ENCODE measurements around the gene SNTG2.

Gene SNTG2

DNA sequence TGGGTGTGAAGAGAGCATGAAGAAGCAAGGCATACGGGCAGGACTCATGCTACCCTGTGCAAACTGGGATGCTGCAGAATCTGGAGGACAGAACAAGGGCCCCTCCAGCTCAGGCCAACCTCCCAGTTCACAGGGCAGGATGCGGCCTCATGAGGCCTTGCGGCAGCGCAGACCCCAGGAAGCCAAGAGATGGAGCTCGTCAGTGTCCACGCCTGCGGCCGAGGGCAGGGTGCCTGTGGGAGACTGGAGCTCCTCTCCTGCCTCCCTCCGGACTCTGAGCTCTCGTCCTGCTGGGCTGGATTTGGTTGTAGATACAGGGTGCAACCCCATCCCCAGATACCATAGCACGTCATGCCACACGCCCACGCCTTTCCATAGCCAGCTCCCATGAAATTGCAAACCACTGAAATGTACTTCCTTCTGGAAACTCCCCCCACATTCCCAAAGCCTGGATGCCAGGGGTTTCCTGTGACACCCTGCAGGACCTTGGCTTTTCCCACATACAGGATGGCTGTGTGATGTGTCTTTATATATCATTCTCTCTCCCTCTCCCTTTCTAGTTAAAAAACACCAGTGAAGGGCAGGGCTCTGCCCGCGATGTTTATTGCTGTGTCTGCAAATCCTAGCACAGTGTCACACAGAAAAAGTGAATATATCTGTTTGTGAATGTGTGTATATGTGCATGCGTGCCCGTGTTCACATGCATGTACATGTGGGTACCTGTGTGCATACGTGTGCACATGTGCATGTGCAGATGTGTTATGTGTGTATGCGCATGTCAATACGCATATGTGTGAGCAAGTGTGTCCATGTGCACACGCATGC lies 12.3 kb upstream of the SNTG2 start:
- no peaks in the 10 kb centered on the region for H3K9me3 ChIP-seq (ENCODE audit: control insufficient read depth in 2 of 2, low read length in 2 of 2)
- H3K9ac ChIP-seq (ENCODE audit: low read depth in 1 of 2, low read length in 2 of 2), result no peak overlapping the region
- no peaks in the 10 kb centered on the region for H3K36me3 ChIP-seq (ENCODE audit: control insufficient read depth in 2 of 2, insufficient read depth in 2 of 2, low read length in 2 of 2)
- H3K27me3 ChIP-seq (ENCODE audit: control insufficient read depth in 2 of 2, insufficient read depth in 2 of 2, low read length in 2 of 2), result no peaks in the 10 kb centered on the region
- H3K4me1 ChIP-seq (ENCODE audit: control insufficient read depth in 2 of 2, insufficient read depth in 2 of 2, low read length in 2 of 2), result no peaks in the 10 kb centered on the region
- H3K27ac ChIP-seq (ENCODE audit: low read depth in 2 of 2, low read length in 2 of 2), result no peak overlapping the region
- no peak overlapping the region for H3K4me3 ChIP-seq (ENCODE audit: low read length in 2 of 2)

- H3K4me3 ChIP-seq (ENCODE audit: low read length in 2 of 2), result no peak overlapping the region
- peaks cover 0 to 2% of the 10 kb centered on the region in 2 donors for H3K9me3 ChIP-seq (ENCODE audit: control insufficient read depth in 2 of 2, low read length in 2 of 2)
- no peak overlapping the region for H3K9ac ChIP-seq (ENCODE audit: low read depth in 1 of 2, low read length in 2 of 2)
- peaks cover 0 to 2% of the 10 kb centered on the region in 2 donors for H3K27me3 ChIP-seq (ENCODE audit: control insufficient read depth in 2 of 2, insufficient read depth in 2 of 2, low read length in 2 of 2)
- no peak overlapping the region for H3K27ac ChIP-seq (ENCODE audit: low read depth in 2 of 2, low read length in 2 of 2)
- H3K4me1 ChIP-seq (ENCODE audit: control insufficient read depth in 2 of 2, insufficient read depth in 2 of 2, low read length in 2 of 2), result no peaks in the 10 kb centered on the region
- no peaks in the 10 kb centered on the region for H3K36me3 ChIP-seq (ENCODE audit: control insufficient read depth in 2 of 2, insufficient read depth in 2 of 2, low read length in 2 of 2)
Measured at GRCh38 chr2:939936-940601, 10.6 kb upstream of the SNTG2 start.

DNA sequence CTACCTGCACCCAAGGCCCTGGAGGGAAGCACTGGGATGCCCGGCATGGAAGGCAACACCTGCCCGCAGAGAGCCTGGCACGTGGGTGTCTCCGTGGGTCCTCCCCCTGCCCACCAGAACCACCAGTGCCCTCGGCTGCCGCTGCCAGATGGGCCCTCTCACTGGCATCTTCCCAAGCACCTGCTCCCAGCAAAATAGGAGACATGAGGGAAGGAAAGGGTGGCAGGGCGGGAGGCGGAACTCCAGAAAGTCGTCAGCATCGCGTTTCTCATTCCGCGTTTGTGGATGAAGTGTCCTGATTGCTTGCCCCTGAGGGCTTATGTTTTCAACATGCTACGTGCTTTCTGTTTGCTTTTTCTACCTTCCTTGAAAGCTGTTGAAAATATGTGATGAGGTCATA lies 8.8 kb upstream of the SNTG2 start:
- no peak overlapping the region for H3K9ac ChIP-seq (ENCODE audit: low read depth in 1 of 2, low read length in 2 of 2)
- H3K4me1 ChIP-seq (ENCODE audit: control insufficient read depth in 2 of 2, insufficient read depth in 2 of 2, low read length in 2 of 2), result no peaks in the 10 kb centered on the region
- H3K27me3 ChIP-seq (ENCODE audit: control insufficient read depth in 2 of 2, insufficient read depth in 2 of 2, low read length in 2 of 2), result peaks cover 0 to 3% of the 10 kb centered on the region in 2 donors
- H3K9me3 ChIP-seq (ENCODE audit: control insufficient read depth in 2 of 2, low read length in 2 of 2), result peaks cover 0 to 2% of the 10 kb centered on the region in 2 donors
- H3K36me3 ChIP-seq (ENCODE audit: control insufficient read depth in 2 of 2, insufficient read depth in 2 of 2, low read length in 2 of 2), result no peaks in the 10 kb centered on the region
- no peak overlapping the region for H3K27ac ChIP-seq (ENCODE audit: low read depth in 2 of 2, low read length in 2 of 2)
- no peak overlapping the region for H3K4me3 ChIP-seq (ENCODE audit: low read length in 2 of 2)

GRCh38 chr2:942775-943460 lies 7.7 kb upstream of the SNTG2 start:
- peaks cover 0 to 3% of the 10 kb centered on the region in 2 donors for H3K27me3 ChIP-seq (ENCODE audit: control insufficient read depth in 2 of 2, insufficient read depth in 2 of 2, low read length in 2 of 2)
- H3K4me3 ChIP-seq (ENCODE audit: low read length in 2 of 2), result no peak overlapping the region
- H3K9me3 ChIP-seq (ENCODE audit: control insufficient read depth in 2 of 2, low read length in 2 of 2), result peaks cover 0 to 2% of the 10 kb centered on the region in 2 donors
- no peak overlapping the region for H3K27ac ChIP-seq (ENCODE audit: low read depth in 2 of 2, low read length in 2 of 2)
- H3K9ac ChIP-seq (ENCODE audit: low read depth in 1 of 2, low read length in 2 of 2), result no peak overlapping the region
- no peaks in the 10 kb centered on the region for H3K4me1 ChIP-seq (ENCODE audit: control insufficient read depth in 2 of 2, insufficient read depth in 2 of 2, low read length in 2 of 2)
- H3K36me3 ChIP-seq (ENCODE audit: control insufficient read depth in 2 of 2, insufficient read depth in 2 of 2, low read length in 2 of 2), result no peaks in the 10 kb centered on the region

GRCh38 chr2:943461-943797 lies 7.2 kb upstream of the SNTG2 start:
- Histone ChIP-seq H3K4me3 (ENCODE audit: low read length in 2 of 2) (no peak overlapping the region), H3K9ac (ENCODE audit: low read depth in 1 of 2, low read length in 2 of 2) (no peak overlapping the region), H3K27me3 (ENCODE audit: control insufficient read depth in 2 of 2, insufficient read depth in 2 of 2, low read length in 2 of 2) (peaks cover under 1 to 5% of the 10 kb centered on the region in 2 donors), H3K36me3 (ENCODE audit: control insufficient read depth in 2 of 2, insufficient read depth in 2 of 2, low read length in 2 of 2) (no peaks in the 10 kb centered on the region), H3K4me1 (ENCODE audit: control insufficient read depth in 2 of 2, insufficient read depth in 2 of 2, low read length in 2 of 2) (no peaks in the 10 kb centered on the region), H3K27ac (ENCODE audit: low read depth in 2 of 2, low read length in 2 of 2) (no peak overlapping the region), H3K9me3 (ENCODE audit: control insufficient read depth in 2 of 2, low read length in 2 of 2) (peaks cover 0 to 2% of the 10 kb centered on the region in 2 donors)

DNA sequence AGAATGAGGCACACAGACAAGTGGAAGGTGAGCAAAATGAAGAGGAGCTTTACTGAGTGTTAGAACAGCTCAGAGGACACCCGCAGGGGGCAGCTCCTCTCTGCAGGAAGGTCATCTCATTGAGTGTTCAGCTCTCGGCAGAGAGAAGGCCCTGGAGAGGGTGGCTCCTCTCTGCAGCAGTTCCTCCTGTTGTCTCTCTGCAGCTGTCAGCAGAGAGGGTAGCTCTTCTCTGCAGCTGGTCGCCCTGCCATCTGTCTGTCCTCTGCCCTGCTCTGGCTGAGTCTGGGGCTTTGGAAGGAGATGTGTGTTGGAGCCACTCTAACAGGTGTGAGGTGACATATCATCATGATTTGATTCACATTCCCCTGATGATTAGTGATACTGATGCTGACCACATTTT lies 6.8 kb upstream of the SNTG2 start:
- H3K27me3 ChIP-seq (ENCODE audit: control insufficient read depth in 2 of 2, insufficient read depth in 2 of 2, low read length in 2 of 2), result peaks cover 4 to 5% of the 10 kb centered on the region in 2 donors
- no peak overlapping the region for H3K4me3 ChIP-seq (ENCODE audit: low read length in 2 of 2)
- peaks cover 0 to 2% of the 10 kb centered on the region in 2 donors for H3K9me3 ChIP-seq (ENCODE audit: control insufficient read depth in 2 of 2, low read length in 2 of 2)
- H3K4me1 ChIP-seq (ENCODE audit: control insufficient read depth in 2 of 2, insufficient read depth in 2 of 2, low read length in 2 of 2), result no peaks in the 10 kb centered on the region
- no peaks in the 10 kb centered on the region for H3K36me3 ChIP-seq (ENCODE audit: control insufficient read depth in 2 of 2, insufficient read depth in 2 of 2, low read length in 2 of 2)
- no peak overlapping the region for H3K9ac ChIP-seq (ENCODE audit: low read depth in 1 of 2, low read length in 2 of 2)
- no peak overlapping the region for H3K27ac ChIP-seq (ENCODE audit: low read depth in 2 of 2, low read length in 2 of 2)

DNA sequence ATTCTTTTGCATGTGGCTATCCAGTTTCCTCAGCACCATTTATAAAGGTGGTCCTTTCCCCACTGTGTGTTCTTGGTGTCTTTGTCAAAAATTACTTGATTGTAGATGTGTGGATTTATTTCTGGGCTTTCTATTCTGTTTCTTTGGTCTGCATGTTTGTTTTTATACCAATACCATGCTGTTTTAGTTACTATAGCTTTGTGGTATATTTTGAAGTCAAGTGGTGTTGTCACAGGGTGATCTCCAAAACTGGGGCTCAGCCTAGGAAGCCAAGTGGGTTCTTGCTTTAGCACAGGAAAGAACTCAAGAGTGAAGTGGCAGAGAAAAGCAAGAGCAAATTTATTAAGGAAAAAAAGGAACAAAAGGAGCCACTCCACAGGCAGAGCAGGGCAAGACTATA lies 6.0 kb upstream of the SNTG2 start:
- Histone ChIP-seq H3K4me3 (ENCODE audit: low read length in 2 of 2) (no peak overlapping the region), H3K27ac (ENCODE audit: low read depth in 2 of 2, low read length in 2 of 2) (no peak overlapping the region), H3K27me3 (ENCODE audit: control insufficient read depth in 2 of 2, insufficient read depth in 2 of 2, low read length in 2 of 2) (peaks cover 9 to 12% of the 10 kb centered on the region in 2 donors), H3K9ac (ENCODE audit: low read depth in 1 of 2, low read length in 2 of 2) (no peak overlapping the region), H3K9me3 (ENCODE audit: control insufficient read depth in 2 of 2, low read length in 2 of 2) (peaks cover 0 to 2% of the 10 kb centered on the region in 2 donors), H3K36me3 (ENCODE audit: control insufficient read depth in 2 of 2, insufficient read depth in 2 of 2, low read length in 2 of 2) (no peaks in the 10 kb centered on the region), H3K4me1 (ENCODE audit: control insufficient read depth in 2 of 2, insufficient read depth in 2 of 2, low read length in 2 of 2) (peaks cover 0 to under 1% of the 10 kb centered on the region in 2 donors)

DNA sequence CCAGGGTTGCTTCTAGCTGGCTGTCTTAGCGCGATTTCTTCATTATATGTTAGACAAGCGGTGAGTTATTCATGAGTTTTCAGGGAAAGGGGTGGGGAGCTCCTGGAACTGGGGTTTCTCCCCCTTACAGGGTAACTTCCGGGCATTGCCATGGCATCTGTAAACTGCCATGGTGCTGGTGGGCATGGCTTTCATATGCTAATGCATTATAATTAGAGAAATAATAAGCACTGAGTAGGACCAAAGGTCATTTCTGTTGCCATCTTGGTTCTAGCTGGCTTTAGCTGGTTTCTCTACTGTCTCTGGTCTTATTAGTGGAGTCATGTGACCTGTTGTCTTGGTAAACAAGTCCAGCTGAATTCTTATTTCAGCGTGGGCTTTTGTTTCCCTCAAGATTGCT lies 5.5 kb upstream of the SNTG2 start:
- peaks cover 0 to 2% of the 10 kb centered on the region in 2 donors for H3K4me1 ChIP-seq (ENCODE audit: control insufficient read depth in 2 of 2, insufficient read depth in 2 of 2, low read length in 2 of 2)
- H3K9me3 ChIP-seq (ENCODE audit: control insufficient read depth in 2 of 2, low read length in 2 of 2), result peaks cover 0 to 2% of the 10 kb centered on the region in 2 donors
- no peak overlapping the region for H3K4me3 ChIP-seq (ENCODE audit: low read length in 2 of 2)
- no peaks in the 10 kb centered on the region for H3K36me3 ChIP-seq (ENCODE audit: control insufficient read depth in 2 of 2, insufficient read depth in 2 of 2, low read length in 2 of 2)
- no peak overlapping the region for H3K9ac ChIP-seq (ENCODE audit: low read depth in 1 of 2, low read length in 2 of 2)
- H3K27me3 ChIP-seq (ENCODE audit: control insufficient read depth in 2 of 2, insufficient read depth in 2 of 2, low read length in 2 of 2), result peaks cover 9 to 16% of the 10 kb centered on the region in 2 donors
- H3K27ac ChIP-seq (ENCODE audit: low read depth in 2 of 2, low read length in 2 of 2), result no peak overlapping the region

GRCh38 chr2:946073-946948 lies 4.3 kb upstream of the SNTG2 start:
- no peak overlapping the region for H3K9ac ChIP-seq (ENCODE audit: low read depth in 1 of 2, low read length in 2 of 2)
- peaks cover 0 to 2% of the 10 kb centered on the region in 2 donors for H3K9me3 ChIP-seq (ENCODE audit: control insufficient read depth in 2 of 2, low read length in 2 of 2)
- H3K4me3 ChIP-seq (ENCODE audit: low read length in 2 of 2), result no peak overlapping the region

More at GRCh38 chr2:946073-946948, 4.3 kb upstream of the SNTG2 start:
- no peak overlapping the region for H3K27ac ChIP-seq (ENCODE audit: low read depth in 2 of 2, low read length in 2 of 2)
- peaks cover 0 to 2% of the 10 kb centered on the region in 2 donors for H3K4me1 ChIP-seq (ENCODE audit: control insufficient read depth in 2 of 2, insufficient read depth in 2 of 2, low read length in 2 of 2)
- H3K36me3 ChIP-seq (ENCODE audit: control insufficient read depth in 2 of 2, insufficient read depth in 2 of 2, low read length in 2 of 2), result no peaks in the 10 kb centered on the region
- peaks cover 11 to 18% of the 10 kb centered on the region in 2 donors for H3K27me3 ChIP-seq (ENCODE audit: control insufficient read depth in 2 of 2, insufficient read depth in 2 of 2, low read length in 2 of 2)
